Measurements from ENCODE around the gene BDP1.
"Not testable (repeated sequence)": the region's sequence is repeated elsewhere in the genome, so short reads cannot be mapped to it uniquely, and the experiment has no call there.

DNA sequence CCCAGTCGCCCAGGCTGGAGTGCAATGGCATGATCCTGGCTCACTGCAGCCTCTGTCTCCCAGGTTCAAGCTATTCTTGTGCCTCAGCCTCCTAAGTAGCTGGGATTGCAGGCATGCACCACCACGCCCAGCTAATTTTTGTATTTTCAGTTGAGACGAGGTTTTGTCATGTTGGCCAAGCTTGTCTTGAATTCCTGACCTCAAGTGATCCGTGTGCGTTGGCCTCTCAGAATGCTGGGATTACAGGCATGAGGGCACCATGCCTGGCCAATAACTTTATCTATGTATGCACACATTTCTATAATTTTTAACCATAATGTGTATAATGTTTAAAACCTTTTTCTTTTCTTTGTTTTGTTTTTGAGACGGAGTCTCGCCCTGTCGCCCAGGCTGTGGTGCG is 43.3 kb downstream of the BDP1 start:
- TF ChIP-seq, protein P1, sequence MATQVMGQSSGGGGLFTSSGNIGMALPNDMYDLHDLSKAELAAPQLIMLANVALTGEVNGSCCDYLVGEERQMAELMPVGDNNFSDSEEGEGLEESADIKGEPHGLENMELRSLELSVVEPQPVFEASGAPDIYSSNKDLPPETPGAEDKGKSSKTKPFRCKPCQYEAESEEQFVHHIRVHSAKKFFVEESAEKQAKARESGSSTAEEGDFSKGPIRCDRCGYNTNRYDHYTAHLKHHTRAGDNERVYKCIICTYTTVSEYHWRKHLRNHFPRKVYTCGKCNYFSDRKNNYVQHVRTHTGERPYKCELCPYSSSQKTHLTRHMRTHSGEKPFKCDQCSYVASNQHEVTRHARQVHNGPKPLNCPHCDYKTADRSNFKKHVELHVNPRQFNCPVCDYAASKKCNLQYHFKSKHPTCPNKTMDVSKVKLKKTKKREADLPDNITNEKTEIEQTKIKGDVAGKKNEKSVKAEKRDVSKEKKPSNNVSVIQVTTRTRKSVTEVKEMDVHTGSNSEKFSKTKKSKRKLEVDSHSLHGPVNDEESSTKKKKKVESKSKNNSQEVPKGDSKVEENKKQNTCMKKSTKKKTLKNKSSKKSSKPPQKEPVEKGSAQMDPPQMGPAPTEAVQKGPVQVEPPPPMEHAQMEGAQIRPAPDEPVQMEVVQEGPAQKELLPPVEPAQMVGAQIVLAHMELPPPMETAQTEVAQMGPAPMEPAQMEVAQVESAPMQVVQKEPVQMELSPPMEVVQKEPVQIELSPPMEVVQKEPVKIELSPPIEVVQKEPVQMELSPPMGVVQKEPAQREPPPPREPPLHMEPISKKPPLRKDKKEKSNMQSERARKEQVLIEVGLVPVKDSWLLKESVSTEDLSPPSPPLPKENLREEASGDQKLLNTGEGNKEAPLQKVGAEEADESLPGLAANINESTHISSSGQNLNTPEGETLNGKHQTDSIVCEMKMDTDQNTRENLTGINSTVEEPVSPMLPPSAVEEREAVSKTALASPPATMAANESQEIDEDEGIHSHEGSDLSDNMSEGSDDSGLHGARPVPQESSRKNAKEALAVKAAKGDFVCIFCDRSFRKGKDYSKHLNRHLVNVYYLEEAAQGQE (IDR thresholded peaks at IDR 0.05; ENCODE audit: low read depth, low read length): not testable (repeated sequence)
- TF ChIP-seq NFIC (IDR thresholded peaks at IDR 0.05; ENCODE audit: borderline replicate concordance); CTCF (IDR thresholded peaks at IDR 0.05); YY1 (IDR thresholded peaks at IDR 0.05; ENCODE audit: low read depth); GABPA (IDR thresholded peaks at IDR 0.05; ENCODE audit: low read depth); SMC3 (IDR thresholded peaks at IDR 0.05; ENCODE audit: low read depth, low read length); RFX5 (IDR thresholded peaks at IDR 0.05; ENCODE audit: low read length); TAF1 (IDR thresholded peaks at IDR 0.05; ENCODE audit: borderline replicate concordance, low read depth, low read length); RCOR1 (IDR thresholded peaks at IDR 0.05; ENCODE audit: low read length); FOXM1 (IDR thresholded peaks at IDR 0.05; ENCODE audit: low read depth): not testable (repeated sequence)
- TF ChIP-seq, protein P2, sequence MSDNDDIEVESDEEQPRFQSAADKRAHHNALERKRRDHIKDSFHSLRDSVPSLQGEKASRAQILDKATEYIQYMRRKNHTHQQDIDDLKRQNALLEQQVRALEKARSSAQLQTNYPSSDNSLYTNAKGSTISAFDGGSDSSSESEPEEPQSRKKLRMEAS (IDR thresholded peaks at IDR 0.05; ENCODE audit: low read depth): not testable (repeated sequence)
